Neural cell (in vitro differentiated cells): ENCODE data around the gene ANKS3.

Source experiments
- EP300 ChIP-seq: fragments of 450-650 bp; conservative IDR thresholded peaks from 2 replicates; pipeline ENCODE4 v1.6.1; 2014; ENCODE audit warnings: antibody characterized with exemption, mild to moderate bottlenecking, moderate library complexity; ENCODE audit not compliant: poor library complexity, severe bottlenecking
- POLR2AphosphoS5 ChIP-seq: IDR thresholded peaks from 2 replicates; pipeline ENCODE4 v1.6.1; 2012
- RAD21 ChIP-seq: fragments of 450-650 bp; conservative IDR thresholded peaks from 2 replicates; pipeline ENCODE4 v1.6.1; 2014; ENCODE audit warnings: antibody characterized with exemption, mild to moderate bottlenecking, moderate library complexity
- SMC3 ChIP-seq: fragments of 450-650 bp; conservative IDR thresholded peaks from 2 replicates; pipeline ENCODE4 v1.6.1; 2014; ENCODE audit warnings: antibody characterized with exemption, mild to moderate bottlenecking, moderate library complexity; ENCODE audit not compliant: poor library complexity
- TAF1 ChIP-seq: IDR thresholded peaks from 2 replicates; pipeline ENCODE4 v1.6.1; 2012; ENCODE audit warnings: low read depth
- TF ChIP-seq, protein P1 (sequence below): fragments of 450-650 bp; IDR thresholded peaks from 2 replicates; pipeline ENCODE4 v1.5.1; 2014; ENCODE audit warnings: antibody characterized with exemption, mild to moderate bottlenecking, moderate library complexity; ENCODE audit not compliant: poor library complexity, severe bottlenecking

DNA sequence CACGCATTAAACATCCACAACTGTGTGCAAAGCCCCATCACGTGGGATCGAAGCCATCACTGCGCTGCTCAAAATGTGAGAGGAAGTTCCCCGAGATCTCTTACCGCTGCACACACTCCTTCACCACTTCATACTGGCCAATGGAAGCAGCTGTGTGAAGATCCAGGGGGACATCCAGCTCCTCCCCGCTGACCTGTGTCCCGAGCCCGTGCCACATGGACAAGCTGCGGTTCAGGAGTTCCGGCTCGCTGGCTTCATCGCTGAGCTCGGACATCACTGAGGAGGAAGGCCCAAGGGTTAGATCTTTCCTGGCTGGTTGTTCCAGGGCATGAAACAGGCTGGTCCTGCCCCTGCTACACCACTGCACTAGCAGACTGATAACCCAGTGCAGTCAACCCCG, 4.2 kb downstream of the ANKS3 start:
- TF ChIP-seq, protein P1, sequence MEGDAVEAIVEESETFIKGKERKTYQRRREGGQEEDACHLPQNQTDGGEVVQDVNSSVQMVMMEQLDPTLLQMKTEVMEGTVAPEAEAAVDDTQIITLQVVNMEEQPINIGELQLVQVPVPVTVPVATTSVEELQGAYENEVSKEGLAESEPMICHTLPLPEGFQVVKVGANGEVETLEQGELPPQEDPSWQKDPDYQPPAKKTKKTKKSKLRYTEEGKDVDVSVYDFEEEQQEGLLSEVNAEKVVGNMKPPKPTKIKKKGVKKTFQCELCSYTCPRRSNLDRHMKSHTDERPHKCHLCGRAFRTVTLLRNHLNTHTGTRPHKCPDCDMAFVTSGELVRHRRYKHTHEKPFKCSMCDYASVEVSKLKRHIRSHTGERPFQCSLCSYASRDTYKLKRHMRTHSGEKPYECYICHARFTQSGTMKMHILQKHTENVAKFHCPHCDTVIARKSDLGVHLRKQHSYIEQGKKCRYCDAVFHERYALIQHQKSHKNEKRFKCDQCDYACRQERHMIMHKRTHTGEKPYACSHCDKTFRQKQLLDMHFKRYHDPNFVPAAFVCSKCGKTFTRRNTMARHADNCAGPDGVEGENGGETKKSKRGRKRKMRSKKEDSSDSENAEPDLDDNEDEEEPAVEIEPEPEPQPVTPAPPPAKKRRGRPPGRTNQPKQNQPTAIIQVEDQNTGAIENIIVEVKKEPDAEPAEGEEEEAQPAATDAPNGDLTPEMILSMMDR, result no peak
- TF ChIP-seq SMC3 (no peak), RAD21 (no peak), EP300 (no peak), POLR2AphosphoS5 (no peak), TAF1 (no peak)
